ENCODE data around the gene FAM107B. TPM values are rescaled to one million over a fixed set of nuclear protein-coding genes. Genes with fewer than 3 reads are reported as not detected.

The FAM107B gene
- total and polyA plus RNA-seq, 2 experiments from 2014 or later = 11.0 to 17.6 TPM

- H3K4me1 Mint-ChIP-seq = peaks cover 21% of the 10 kb centered on the region
- H3K36me3 Mint-ChIP-seq (ENCODE audit: low read depth) = peaks cover 6% of the 10 kb centered on the region; the same call in 1 of the 3 replicates
- DNase-seq (ENCODE audit: low spot score) = no peak
- H3K27me3 Mint-ChIP-seq (ENCODE audit: insufficient read depth, low read depth, poor library complexity) = peaks cover 8% of the 10 kb centered on the region
- no peak overlapping the region for H3K4me3 ChIP-seq
- H3K9me2 ChIP-seq (ENCODE audit: insufficient read depth) = no peaks in the 10 kb centered on the region
- H3F3A ChIP-seq (replicated peaks; ENCODE audit: low read depth) = no peaks in the 10 kb centered on the region
- TF ChIP-seq CTCF (conservative IDR thresholded peaks at IDR 0.05; ENCODE audit: low read depth in 2 of 2) = no peak
- no peak for TF ChIP-seq ZNF331 (CRISPR knock-in tag; IDR thresholded peaks at IDR 0.05; ENCODE audit: low read depth)
- TF ChIP-seq, protein P1, sequence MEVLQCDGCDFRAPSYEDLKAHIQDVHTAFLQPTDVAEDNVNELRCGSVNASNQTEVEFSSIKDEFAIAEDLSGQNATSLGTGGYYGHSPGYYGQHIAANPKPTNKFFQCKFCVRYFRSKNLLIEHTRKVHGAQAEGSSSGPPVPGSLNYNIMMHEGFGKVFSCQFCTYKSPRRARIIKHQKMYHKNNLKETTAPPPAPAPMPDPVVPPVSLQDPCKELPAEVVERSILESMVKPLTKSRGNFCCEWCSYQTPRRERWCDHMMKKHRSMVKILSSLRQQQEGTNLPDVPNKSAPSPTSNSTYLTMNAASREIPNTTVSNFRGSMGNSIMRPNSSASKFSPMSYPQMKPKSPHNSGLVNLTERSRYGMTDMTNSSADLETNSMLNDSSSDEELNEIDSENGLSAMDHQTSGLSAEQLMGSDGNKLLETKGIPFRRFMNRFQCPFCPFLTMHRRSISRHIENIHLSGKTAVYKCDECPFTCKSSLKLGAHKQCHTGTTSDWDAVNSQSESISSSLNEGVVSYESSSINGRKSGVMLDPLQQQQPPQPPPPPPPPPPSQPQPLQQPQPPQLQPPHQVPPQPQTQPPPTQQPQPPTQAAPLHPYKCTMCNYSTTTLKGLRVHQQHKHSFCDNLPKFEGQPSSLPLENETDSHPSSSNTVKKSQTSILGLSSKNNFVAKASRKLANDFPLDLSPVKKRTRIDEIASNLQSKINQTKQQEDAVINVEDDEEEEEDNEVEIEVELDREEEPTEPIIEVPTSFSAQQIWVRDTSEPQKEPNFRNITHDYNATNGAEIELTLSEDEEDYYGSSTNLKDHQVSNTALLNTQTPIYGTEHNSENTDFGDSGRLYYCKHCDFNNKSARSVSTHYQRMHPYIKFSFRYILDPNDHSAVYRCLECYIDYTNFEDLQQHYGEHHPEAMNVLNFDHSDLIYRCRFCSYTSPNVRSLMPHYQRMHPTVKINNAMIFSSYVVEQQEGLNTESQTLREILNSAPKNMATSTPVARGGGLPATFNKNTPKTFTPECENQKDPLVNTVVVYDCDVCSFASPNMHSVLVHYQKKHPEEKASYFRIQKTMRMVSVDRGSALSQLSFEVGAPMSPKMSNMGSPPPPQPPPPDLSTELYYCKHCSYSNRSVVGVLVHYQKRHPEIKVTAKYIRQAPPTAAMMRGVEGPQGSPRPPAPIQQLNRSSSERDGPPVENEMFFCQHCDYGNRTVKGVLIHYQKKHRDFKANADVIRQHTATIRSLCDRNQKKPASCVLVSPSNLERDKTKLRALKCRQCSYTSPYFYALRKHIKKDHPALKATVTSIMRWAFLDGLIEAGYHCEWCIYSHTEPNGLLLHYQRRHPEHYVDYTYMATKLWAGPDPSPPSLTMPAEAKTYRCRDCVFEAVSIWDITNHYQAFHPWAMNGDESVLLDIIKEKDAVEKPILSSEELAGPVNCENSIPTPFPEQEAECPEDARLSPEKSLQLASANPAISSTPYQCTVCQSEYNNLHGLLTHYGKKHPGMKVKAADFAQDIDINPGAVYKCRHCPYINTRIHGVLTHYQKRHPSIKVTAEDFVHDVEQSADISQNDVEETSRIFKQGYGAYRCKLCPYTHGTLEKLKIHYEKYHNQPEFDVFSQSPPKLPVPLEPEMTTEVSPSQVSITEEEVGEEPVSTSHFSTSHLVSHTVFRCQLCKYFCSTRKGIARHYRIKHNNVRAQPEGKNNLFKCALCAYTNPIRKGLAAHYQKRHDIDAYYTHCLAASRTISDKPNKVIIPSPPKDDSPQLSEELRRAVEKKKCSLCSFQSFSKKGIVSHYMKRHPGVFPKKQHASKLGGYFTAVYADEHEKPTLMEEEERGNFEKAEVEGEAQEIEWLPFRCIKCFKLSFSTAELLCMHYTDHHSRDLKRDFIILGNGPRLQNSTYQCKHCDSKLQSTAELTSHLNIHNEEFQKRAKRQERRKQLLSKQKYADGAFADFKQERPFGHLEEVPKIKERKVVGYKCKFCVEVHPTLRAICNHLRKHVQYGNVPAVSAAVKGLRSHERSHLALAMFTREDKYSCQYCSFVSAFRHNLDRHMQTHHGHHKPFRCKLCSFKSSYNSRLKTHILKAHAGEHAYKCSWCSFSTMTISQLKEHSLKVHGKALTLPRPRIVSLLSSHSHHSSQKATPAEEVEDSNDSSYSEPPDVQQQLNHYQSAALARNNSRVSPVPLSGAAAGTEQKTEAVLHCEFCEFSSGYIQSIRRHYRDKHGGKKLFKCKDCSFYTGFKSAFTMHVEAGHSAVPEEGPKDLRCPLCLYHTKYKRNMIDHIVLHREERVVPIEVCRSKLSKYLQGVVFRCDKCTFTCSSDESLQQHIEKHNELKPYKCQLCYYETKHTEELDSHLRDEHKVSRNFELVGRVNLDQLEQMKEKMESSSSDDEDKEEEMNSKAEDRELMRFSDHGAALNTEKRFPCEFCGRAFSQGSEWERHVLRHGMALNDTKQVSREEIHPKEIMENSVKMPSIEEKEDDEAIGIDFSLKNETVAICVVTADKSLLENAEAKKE (CRISPR knock-in tag; IDR thresholded peaks at IDR 0.05) = no peak
- no peak for TF ChIP-seq ETS1 (IDR thresholded peaks at IDR 0.05)
- no peak for TF ChIP-seq EZH2phosphoT487 (IDR thresholded peaks at IDR 0.05; ENCODE audit: unreplicated experiment)
- no peak for TF ChIP-seq POLR2AphosphoS5 (IDR thresholded peaks at IDR 0.05; ENCODE audit: low read depth)
- TF ChIP-seq, protein P2, sequence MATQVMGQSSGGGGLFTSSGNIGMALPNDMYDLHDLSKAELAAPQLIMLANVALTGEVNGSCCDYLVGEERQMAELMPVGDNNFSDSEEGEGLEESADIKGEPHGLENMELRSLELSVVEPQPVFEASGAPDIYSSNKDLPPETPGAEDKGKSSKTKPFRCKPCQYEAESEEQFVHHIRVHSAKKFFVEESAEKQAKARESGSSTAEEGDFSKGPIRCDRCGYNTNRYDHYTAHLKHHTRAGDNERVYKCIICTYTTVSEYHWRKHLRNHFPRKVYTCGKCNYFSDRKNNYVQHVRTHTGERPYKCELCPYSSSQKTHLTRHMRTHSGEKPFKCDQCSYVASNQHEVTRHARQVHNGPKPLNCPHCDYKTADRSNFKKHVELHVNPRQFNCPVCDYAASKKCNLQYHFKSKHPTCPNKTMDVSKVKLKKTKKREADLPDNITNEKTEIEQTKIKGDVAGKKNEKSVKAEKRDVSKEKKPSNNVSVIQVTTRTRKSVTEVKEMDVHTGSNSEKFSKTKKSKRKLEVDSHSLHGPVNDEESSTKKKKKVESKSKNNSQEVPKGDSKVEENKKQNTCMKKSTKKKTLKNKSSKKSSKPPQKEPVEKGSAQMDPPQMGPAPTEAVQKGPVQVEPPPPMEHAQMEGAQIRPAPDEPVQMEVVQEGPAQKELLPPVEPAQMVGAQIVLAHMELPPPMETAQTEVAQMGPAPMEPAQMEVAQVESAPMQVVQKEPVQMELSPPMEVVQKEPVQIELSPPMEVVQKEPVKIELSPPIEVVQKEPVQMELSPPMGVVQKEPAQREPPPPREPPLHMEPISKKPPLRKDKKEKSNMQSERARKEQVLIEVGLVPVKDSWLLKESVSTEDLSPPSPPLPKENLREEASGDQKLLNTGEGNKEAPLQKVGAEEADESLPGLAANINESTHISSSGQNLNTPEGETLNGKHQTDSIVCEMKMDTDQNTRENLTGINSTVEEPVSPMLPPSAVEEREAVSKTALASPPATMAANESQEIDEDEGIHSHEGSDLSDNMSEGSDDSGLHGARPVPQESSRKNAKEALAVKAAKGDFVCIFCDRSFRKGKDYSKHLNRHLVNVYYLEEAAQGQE (IDR thresholded peaks at IDR 0.05; ENCODE audit: unreplicated experiment) = no peak
- TF ChIP-seq ZNF114 (CRISPR knock-in tag; IDR thresholded peaks at IDR 0.05) = no peak
- TF ChIP-seq NANOG (IDR thresholded peaks at IDR 0.05; ENCODE audit: borderline replicate concordance) = no peak
- no peak for TF ChIP-seq EZH2 (IDR thresholded peaks at IDR 0.05; ENCODE audit: low read depth, unreplicated experiment)
- no peak for TF ChIP-seq STAT1 (IDR thresholded peaks at IDR 0.05; ENCODE audit: unreplicated experiment)
- no peak for TF ChIP-seq JUNB (IDR thresholded peaks at IDR 0.05; ENCODE audit: unreplicated experiment)
- TF ChIP-seq CREB1 (CRISPR knock-in tag; IDR thresholded peaks at IDR 0.05; ENCODE audit: low read depth) = no peak
- peaks cover 7% of the 10 kb centered on the region for H3K4me1 ChIP-seq (ENCODE audit: insufficient read depth)
- H3K27ac ChIP-seq (ENCODE audit: low read depth) = no peak overlapping the region
- H3K27me3 ChIP-seq (ENCODE audit: insufficient read depth) = no peaks in the 10 kb centered on the region
- no peak overlapping the region for H3K4me3 Mint-ChIP-seq
- H3K27ac Mint-ChIP-seq = no peak overlapping the region
- no peak for ATAC-seq
- H3K9me3 Mint-ChIP-seq = peaks cover 3% of the 10 kb centered on the region; the same call in 1 of the 3 replicates
- H3K36me3 ChIP-seq (ENCODE audit: insufficient read depth) = no peaks in the 10 kb centered on the region
- H3K4me2 ChIP-seq = no peak overlapping the region
- no peaks in the 10 kb centered on the region for H3K79me2 ChIP-seq (replicated peaks; ENCODE audit: insufficient read depth)
- H4K20me1 ChIP-seq (replicated peaks; ENCODE audit: insufficient read depth) = no peaks in the 10 kb centered on the region
- H2AFZ ChIP-seq = peak overlapping the region; percentile 69; the same call in 1 of the 2 replicates
These were observed 75.9 kb downstream of the FAM107B start for GRCh38 chr10:14698829-14699170.

All from GM23338 (cell line).